ENCODE results near the gene UBL4A. TPM values are rescaled to one million over a fixed set of nuclear protein-coding genes. Genes with fewer than 3 reads are reported as not detected.

The UBL4A gene
- polyA plus RNA-seq, 1 donor (not counting 4 experiments of a cell fraction or from before 2014, with no cell fraction given): 15.2 TPM

DNA sequence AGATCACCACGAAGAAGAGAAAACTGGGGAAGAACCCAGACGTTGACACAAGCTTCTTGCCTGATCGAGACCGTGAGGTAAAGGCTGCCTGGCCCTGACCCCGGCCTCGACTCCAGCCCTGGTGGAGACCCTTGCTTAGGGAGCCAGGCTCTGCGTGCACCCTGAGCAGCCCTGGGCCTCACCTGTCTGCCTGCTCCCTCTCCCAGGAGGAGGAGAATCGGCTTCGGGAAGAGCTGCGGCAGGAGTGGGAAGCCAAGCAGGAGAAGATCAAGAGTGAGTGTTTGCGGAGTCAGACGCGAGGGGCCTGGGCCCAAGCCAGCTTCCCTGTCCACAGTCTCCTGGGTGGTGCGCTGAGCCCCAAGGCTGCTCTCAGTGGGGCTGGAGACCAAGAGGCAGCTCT is 37.9 kb downstream of the UBL4A start:
- no peak overlapping the region for H3K27ac ChIP-seq (ENCODE audit: control insufficient read depth, insufficient read depth, low read length)
- peaks cover 4% of the 10 kb centered on the region for H3K4me1 ChIP-seq (ENCODE audit: control insufficient read depth, extremely low read depth, insufficient read depth, low read length)
- H4K20me1 ChIP-seq (ENCODE audit: control insufficient read depth, extremely low read depth, insufficient read depth, low read length): no peaks in the 10 kb centered on the region
- no peaks in the 10 kb centered on the region for H3K27me3 ChIP-seq (ENCODE audit: control insufficient read depth, extremely low read depth, insufficient read depth, low read length)
- peaks cover 2% of the 10 kb centered on the region for H3K79me2 ChIP-seq (ENCODE audit: control insufficient read depth, insufficient read depth, low read length)
- H3K4me2 ChIP-seq (ENCODE audit: control insufficient read depth, extremely low read depth, insufficient read depth, low read depth, low read length): no peak overlapping the region
- H3K36me3 ChIP-seq (ENCODE audit: control insufficient read depth in 2 of 2, extremely low read depth in 1 of 2, insufficient read depth in 2 of 2, low read length in 2 of 2): peaks cover 0 to 9% of the 10 kb centered on the region in 2 experiments
- DNase-seq (ENCODE audit: low read depth, low spot score): no peak
- no peak overlapping the region for H3K9ac ChIP-seq (ENCODE audit: control insufficient read depth, extremely low read depth, insufficient read depth, low read length)
- H3K4me3 ChIP-seq (ENCODE audit: control insufficient read depth in 2 of 3, extremely low read depth in 1 of 3, insufficient read depth in 2 of 3, low read depth in 1 of 3, low read length in 3 of 3): no peak overlapping the region
- TF ChIP-seq, protein P1, sequence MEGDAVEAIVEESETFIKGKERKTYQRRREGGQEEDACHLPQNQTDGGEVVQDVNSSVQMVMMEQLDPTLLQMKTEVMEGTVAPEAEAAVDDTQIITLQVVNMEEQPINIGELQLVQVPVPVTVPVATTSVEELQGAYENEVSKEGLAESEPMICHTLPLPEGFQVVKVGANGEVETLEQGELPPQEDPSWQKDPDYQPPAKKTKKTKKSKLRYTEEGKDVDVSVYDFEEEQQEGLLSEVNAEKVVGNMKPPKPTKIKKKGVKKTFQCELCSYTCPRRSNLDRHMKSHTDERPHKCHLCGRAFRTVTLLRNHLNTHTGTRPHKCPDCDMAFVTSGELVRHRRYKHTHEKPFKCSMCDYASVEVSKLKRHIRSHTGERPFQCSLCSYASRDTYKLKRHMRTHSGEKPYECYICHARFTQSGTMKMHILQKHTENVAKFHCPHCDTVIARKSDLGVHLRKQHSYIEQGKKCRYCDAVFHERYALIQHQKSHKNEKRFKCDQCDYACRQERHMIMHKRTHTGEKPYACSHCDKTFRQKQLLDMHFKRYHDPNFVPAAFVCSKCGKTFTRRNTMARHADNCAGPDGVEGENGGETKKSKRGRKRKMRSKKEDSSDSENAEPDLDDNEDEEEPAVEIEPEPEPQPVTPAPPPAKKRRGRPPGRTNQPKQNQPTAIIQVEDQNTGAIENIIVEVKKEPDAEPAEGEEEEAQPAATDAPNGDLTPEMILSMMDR (optimal IDR thresholded peaks at IDR 0.05 in 1 of 3, IDR thresholded peaks at IDR 0.05 in 1 of 3, conservative IDR thresholded peaks at IDR 0.05 in 1 of 3; ENCODE audit: extremely low read depth in 1 of 3, insufficient read depth in 2 of 3, low read length in 3 of 3): no peak
- no peak for TF ChIP-seq EZH2 (IDR thresholded peaks at IDR 0.05; ENCODE audit: low read length)
- no peak overlapping the region for H2AFZ ChIP-seq (ENCODE audit: control insufficient read depth, low read length)
- no peak for FAIRE-seq
- H3K9me3 ChIP-seq (ENCODE audit: control insufficient read depth, low read depth, low read length): no peaks in the 10 kb centered on the region
- no peaks in the 10 kb centered on the region for H3K9me1 ChIP-seq (ENCODE audit: control insufficient read depth, extremely low read depth, insufficient read depth, low read length)
- dilution Hi-C loops (cut with MboI; ENCODE audit: extremely low pct_ligation_motif_present, low sequenced_read_pairs): no loop called here

DNA sequence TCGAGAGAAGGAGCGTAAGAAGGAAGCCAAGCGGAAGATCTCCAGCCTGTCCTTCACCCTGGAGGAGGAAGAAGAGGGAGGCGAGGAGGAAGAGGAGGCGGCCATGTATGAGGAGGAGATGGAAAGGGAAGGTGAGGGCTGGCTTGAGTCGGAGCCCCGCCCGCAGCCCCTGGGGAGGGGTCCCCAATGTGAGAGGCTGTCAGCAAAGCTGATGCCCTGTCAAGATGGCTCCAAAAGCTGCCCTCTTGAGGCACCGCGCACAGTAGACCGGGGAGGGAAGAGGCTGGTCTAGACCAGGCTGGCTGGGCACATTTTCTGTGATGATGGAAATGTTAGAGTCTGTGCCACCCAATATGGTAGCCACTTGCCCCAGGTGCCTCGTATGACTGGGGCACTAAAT is 40.0 kb downstream of the UBL4A start:
- H3K79me2 ChIP-seq (ENCODE audit: control insufficient read depth, insufficient read depth, low read length): peaks cover 2% of the 10 kb centered on the region
- H3K9me3 ChIP-seq (ENCODE audit: control insufficient read depth, low read depth, low read length): no peaks in the 10 kb centered on the region
- dilution Hi-C loops (cut with MboI; ENCODE audit: extremely low pct_ligation_motif_present, low sequenced_read_pairs): no loop called here
- H3K9ac ChIP-seq (ENCODE audit: control insufficient read depth, extremely low read depth, insufficient read depth, low read length): no peak overlapping the region
- TF ChIP-seq EZH2 (IDR thresholded peaks at IDR 0.05; ENCODE audit: low read length): no peak
- TF ChIP-seq, protein P1 (optimal IDR thresholded peaks at IDR 0.05 in 1 of 3, IDR thresholded peaks at IDR 0.05 in 1 of 3, conservative IDR thresholded peaks at IDR 0.05 in 1 of 3; ENCODE audit: extremely low read depth in 1 of 3, insufficient read depth in 2 of 3, low read length in 3 of 3): no peak
- DNase-seq (ENCODE audit: low read depth, low spot score) (no peak), FAIRE-seq (no peak)
- H3K4me2 ChIP-seq (ENCODE audit: control insufficient read depth, extremely low read depth, insufficient read depth, low read depth, low read length): no peak overlapping the region
- no peaks in the 10 kb centered on the region for H3K9me1 ChIP-seq (ENCODE audit: control insufficient read depth, extremely low read depth, insufficient read depth, low read length)
- no peaks in the 10 kb centered on the region for H4K20me1 ChIP-seq (ENCODE audit: control insufficient read depth, extremely low read depth, insufficient read depth, low read length)
- H3K4me1 ChIP-seq (ENCODE audit: control insufficient read depth, extremely low read depth, insufficient read depth, low read length): peaks cover 11% of the 10 kb centered on the region
- no peak overlapping the region for H3K4me3 ChIP-seq (ENCODE audit: control insufficient read depth in 2 of 3, extremely low read depth in 1 of 3, insufficient read depth in 2 of 3, low read depth in 1 of 3, low read length in 3 of 3)
- H3K27me3 ChIP-seq (ENCODE audit: control insufficient read depth, extremely low read depth, insufficient read depth, low read length): no peaks in the 10 kb centered on the region
- H3K36me3 ChIP-seq (ENCODE audit: control insufficient read depth in 2 of 2, extremely low read depth in 1 of 2, insufficient read depth in 2 of 2, low read length in 2 of 2): peaks cover 0 to 9% of the 10 kb centered on the region in 2 experiments
- H3K27ac ChIP-seq (ENCODE audit: control insufficient read depth, insufficient read depth, low read length): no peak overlapping the region
- no peak overlapping the region for H2AFZ ChIP-seq (ENCODE audit: control insufficient read depth, low read length)

All from keratinocyte (primary cell).